ENCODE data around the gene ROBO1. TPM values are rescaled to one million over a fixed set of nuclear protein-coding genes. Genes with fewer than 3 reads are reported as not detected.
A peak's percentile ranks its signal among the peaks of the same experiment; 100 is the strongest.

ROBO1 gene
- total RNA-seq, 1 donor from 2014 or later = 71.7 TPM

DNA sequence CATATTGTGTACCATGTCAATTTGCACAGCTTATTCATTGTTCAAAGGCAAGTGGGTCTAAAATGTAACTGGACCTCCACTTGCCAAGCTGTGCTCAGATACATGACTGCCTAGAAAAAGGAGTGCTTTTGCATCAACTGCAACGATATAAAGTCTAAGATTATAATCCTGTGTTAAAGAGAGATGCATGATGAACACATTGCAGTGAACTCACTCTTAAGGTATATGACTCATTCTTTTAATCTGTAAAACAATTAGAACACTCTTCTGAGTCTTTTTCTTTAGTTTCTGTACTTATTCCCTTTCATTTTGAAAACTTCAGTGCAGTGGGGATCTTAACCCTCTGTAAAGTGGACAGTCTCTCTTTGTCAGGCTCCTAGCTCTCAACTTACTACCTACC, 982.8 kb downstream of the ROBO1 start:
- Histone ChIP-seq H4K20me1 (ENCODE audit: insufficient read depth, low read length) (no peaks in the 10 kb centered on the region), H3K27me3 (ENCODE audit: insufficient read depth, low read length) (no peaks in the 10 kb centered on the region), H3K27ac (ENCODE audit: low read depth, low read length) (no peak overlapping the region), H3K4me2 (ENCODE audit: low read length) (no peak overlapping the region), H3K9me3 (ENCODE audit: insufficient read depth, low read depth, low read length) (no peaks in the 10 kb centered on the region), H3K9ac (ENCODE audit: low read length) (no peak overlapping the region), H3K4me3 (ENCODE audit: insufficient read depth, low read depth, low read length) (no peak overlapping the region), H3K4me1 (ENCODE audit: insufficient read depth, low read length) (no peaks in the 10 kb centered on the region), H3K36me3 (ENCODE audit: insufficient read depth, low read length) (no peaks in the 10 kb centered on the region), H2AFZ (ENCODE audit: low read depth, low read length) (no peak overlapping the region), H3K79me2 (ENCODE audit: insufficient read depth, low read length) (no peaks in the 10 kb centered on the region)
- H3K9me3 Mint-ChIP-seq (ENCODE audit: unreplicated experiment) = no peaks in the 10 kb centered on the region
- peaks cover 4% of the 10 kb centered on the region for H3K4me1 Mint-ChIP-seq (ENCODE audit: low read depth, unreplicated experiment)
- TF ChIP-seq EZH2 (IDR thresholded peaks at IDR 0.05; ENCODE audit: insufficient read depth, low read length) = no peak
- TF ChIP-seq, protein P1, sequence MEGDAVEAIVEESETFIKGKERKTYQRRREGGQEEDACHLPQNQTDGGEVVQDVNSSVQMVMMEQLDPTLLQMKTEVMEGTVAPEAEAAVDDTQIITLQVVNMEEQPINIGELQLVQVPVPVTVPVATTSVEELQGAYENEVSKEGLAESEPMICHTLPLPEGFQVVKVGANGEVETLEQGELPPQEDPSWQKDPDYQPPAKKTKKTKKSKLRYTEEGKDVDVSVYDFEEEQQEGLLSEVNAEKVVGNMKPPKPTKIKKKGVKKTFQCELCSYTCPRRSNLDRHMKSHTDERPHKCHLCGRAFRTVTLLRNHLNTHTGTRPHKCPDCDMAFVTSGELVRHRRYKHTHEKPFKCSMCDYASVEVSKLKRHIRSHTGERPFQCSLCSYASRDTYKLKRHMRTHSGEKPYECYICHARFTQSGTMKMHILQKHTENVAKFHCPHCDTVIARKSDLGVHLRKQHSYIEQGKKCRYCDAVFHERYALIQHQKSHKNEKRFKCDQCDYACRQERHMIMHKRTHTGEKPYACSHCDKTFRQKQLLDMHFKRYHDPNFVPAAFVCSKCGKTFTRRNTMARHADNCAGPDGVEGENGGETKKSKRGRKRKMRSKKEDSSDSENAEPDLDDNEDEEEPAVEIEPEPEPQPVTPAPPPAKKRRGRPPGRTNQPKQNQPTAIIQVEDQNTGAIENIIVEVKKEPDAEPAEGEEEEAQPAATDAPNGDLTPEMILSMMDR (IDR thresholded peaks at IDR 0.05; ENCODE audit: insufficient read depth, low read depth, low read length) = no peak
- no peak overlapping the region for H3K4me3 Mint-ChIP-seq (ENCODE audit: unreplicated experiment)
- FAIRE-seq (peak; percentile 34), DNase-seq (ENCODE audit: low read depth) (peak; percentile 17)
- H3K27me3 Mint-ChIP-seq (ENCODE audit: low read depth, unreplicated experiment) = no peaks in the 10 kb centered on the region
- no peak overlapping the region for H3K27ac Mint-ChIP-seq (ENCODE audit: unreplicated experiment)
- H3K36me3 Mint-ChIP-seq (ENCODE audit: low read depth, unreplicated experiment) = no peaks in the 10 kb centered on the region

DNA sequence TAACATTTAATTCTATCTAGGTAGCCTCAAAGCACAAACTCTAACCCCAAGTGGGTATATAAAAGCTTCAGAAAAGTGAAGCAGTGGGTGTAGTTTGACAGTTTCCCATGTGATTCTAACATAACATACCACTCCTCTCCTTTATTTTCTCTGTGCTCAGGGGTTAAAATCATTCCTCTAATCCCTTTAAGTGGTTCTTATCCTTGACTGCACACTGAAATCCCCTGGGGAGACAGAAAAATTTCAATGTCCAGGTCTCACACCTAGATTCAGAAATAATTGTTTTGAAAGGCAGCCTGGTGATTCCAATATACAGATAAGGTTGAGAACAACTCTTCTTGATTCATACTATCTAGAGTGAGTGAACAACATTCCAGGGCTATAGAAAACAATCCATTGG, 986.4 kb downstream of the ROBO1 start:
- Histone ChIP-seq H3K27ac (ENCODE audit: low read depth, low read length) (no peak overlapping the region), H3K9ac (ENCODE audit: low read length) (no peak overlapping the region)

More for the DNA sequence above, 986.4 kb downstream of the ROBO1 start:
- no peak for FAIRE-seq
- Histone ChIP-seq H3K79me2 (ENCODE audit: insufficient read depth, low read length) (no peaks in the 10 kb centered on the region), H3K4me1 (ENCODE audit: insufficient read depth, low read length) (no peaks in the 10 kb centered on the region), H3K27me3 (ENCODE audit: insufficient read depth, low read length) (no peaks in the 10 kb centered on the region), H3K9me3 (ENCODE audit: insufficient read depth, low read depth, low read length) (no peaks in the 10 kb centered on the region), H2AFZ (ENCODE audit: low read depth, low read length) (no peak overlapping the region), H3K36me3 (ENCODE audit: insufficient read depth, low read length) (no peaks in the 10 kb centered on the region), H4K20me1 (ENCODE audit: insufficient read depth, low read length) (no peaks in the 10 kb centered on the region), H3K4me2 (ENCODE audit: low read length) (no peak overlapping the region), H3K4me3 (ENCODE audit: insufficient read depth, low read depth, low read length) (no peak overlapping the region)
- TF ChIP-seq EZH2 (IDR thresholded peaks at IDR 0.05; ENCODE audit: insufficient read depth, low read length) = no peak
- TF ChIP-seq, protein P1 (IDR thresholded peaks at IDR 0.05; ENCODE audit: insufficient read depth, low read depth, low read length) = no peak
- peaks cover 4% of the 10 kb centered on the region for H3K4me1 Mint-ChIP-seq (ENCODE audit: low read depth, unreplicated experiment)
- no peaks in the 10 kb centered on the region for H3K36me3 Mint-ChIP-seq (ENCODE audit: low read depth, unreplicated experiment)
- H3K4me3 Mint-ChIP-seq (ENCODE audit: unreplicated experiment) = no peak overlapping the region
- no peaks in the 10 kb centered on the region for H3K27me3 Mint-ChIP-seq (ENCODE audit: low read depth, unreplicated experiment)
- H3K9me3 Mint-ChIP-seq (ENCODE audit: unreplicated experiment) = no peaks in the 10 kb centered on the region
- DNase-seq (ENCODE audit: low read depth) = no peak
- H3K27ac Mint-ChIP-seq (ENCODE audit: unreplicated experiment) = no peak overlapping the region
